Ammon's horn (tissue), 1 donor: ENCODE data around the gene SETBP1.

Source experiments
- DNase-seq: peaks from one replicate; pipeline ENCODE4 v3.0.0-alpha.2; 2016; ENCODE audit warnings: low spot score

SETBP1 gene

GRCh38 chr18:44871771-44872170, 191.1 kb downstream of the SETBP1 start:
- no peak for DNase-seq

- no peak for DNase-seq
Measured at GRCh38 chr18:44876024-44876423, 195.3 kb downstream of the SETBP1 start.

GRCh38 chr18:44876755-44877154, 196.1 kb downstream of the SETBP1 start:
- DNase-seq = no peak

GRCh38 chr18:44878335-44878734, 197.6 kb downstream of the SETBP1 start:
- no peak for DNase-seq

GRCh38 chr18:44880170-44880569, 199.5 kb downstream of the SETBP1 start:
- DNase-seq = peak; percentile 37

- no peak for DNase-seq
Measured at GRCh38 chr18:44881461-44882162, 200.9 kb downstream of the SETBP1 start.

GRCh38 chr18:44882163-44882868, 201.6 kb downstream of the SETBP1 start:
- no peak for DNase-seq

- no peak for DNase-seq
Measured at GRCh38 chr18:44883671-44884070, 203.0 kb downstream of the SETBP1 start.

- DNase-seq = no peak
Measured at GRCh38 chr18:44884431-44884830, 203.7 kb downstream of the SETBP1 start.

- no peak for DNase-seq
Measured at GRCh38 chr18:44885507-44885906, 204.8 kb downstream of the SETBP1 start.

GRCh38 chr18:44887227-44887631, 206.5 kb downstream of the SETBP1 start:
- DNase-seq = no peak

GRCh38 chr18:44889111-44889510, 208.4 kb downstream of the SETBP1 start:
- no peak for DNase-seq

GRCh38 chr18:44893045-44893706, 212.5 kb downstream of the SETBP1 start:
- no peak for DNase-seq

- no peak for DNase-seq
Measured at GRCh38 chr18:44893966-44894365, 213.3 kb downstream of the SETBP1 start.

- peak; percentile 65 for DNase-seq
Measured at GRCh38 chr18:44895176-44895798, 214.6 kb downstream of the SETBP1 start.

GRCh38 chr18:44896846-44897245, 216.2 kb downstream of the SETBP1 start:
- DNase-seq = no peak

GRCh38 chr18:44897411-44897810, 216.7 kb downstream of the SETBP1 start:
- no peak for DNase-seq

GRCh38 chr18:44897816-44898215, 217.1 kb downstream of the SETBP1 start:
- no peak for DNase-seq

- DNase-seq = no peak
Measured at GRCh38 chr18:44898498-44898897, 217.8 kb downstream of the SETBP1 start.

GRCh38 chr18:44899832-44900231, 219.1 kb downstream of the SETBP1 start:
- DNase-seq = no peak

- DNase-seq = no peak
Measured at GRCh38 chr18:44900627-44901026, 219.9 kb downstream of the SETBP1 start.

- DNase-seq = no peak
Measured at GRCh38 chr18:44901283-44901682, 220.6 kb downstream of the SETBP1 start.

GRCh38 chr18:44903327-44903726, 222.6 kb downstream of the SETBP1 start:
- no peak for DNase-seq
